ENCODE measurements around the gene NDC1.

NDC1 gene

GRCh38 chr1:53851571-53852285, 13.6 kb upstream of the NDC1 start:
- H3K4me3 Mint-ChIP-seq = no peak overlapping the region
- H3K9me3 Mint-ChIP-seq = no peaks in the 10 kb centered on the region
- H3K4me1 Mint-ChIP-seq (ENCODE audit: low read depth in 2 of 2) = no peaks in the 10 kb centered on the region
- H3K27me3 Mint-ChIP-seq = no peaks in the 10 kb centered on the region
- peaks cover 29% of the 10 kb centered on the region for H3K36me3 Mint-ChIP-seq (ENCODE audit: insufficient read depth)
- DNase-seq (no peak), ATAC-seq (replicated peaks) (no peak)
- H3K27ac Mint-ChIP-seq = no peak overlapping the region

GRCh38 chr1:53850082-53850673, 12.1 kb upstream of the NDC1 start:
- peaks cover 0 to 3% of the 10 kb centered on the region in 2 donors for H3K27me3 Mint-ChIP-seq
- H3K36me3 Mint-ChIP-seq (ENCODE audit: insufficient read depth) = peaks cover 26% of the 10 kb centered on the region
- H3K4me1 Mint-ChIP-seq (ENCODE audit: low read depth in 2 of 2) = no peaks in the 10 kb centered on the region
- DNase-seq (no peak), ATAC-seq (replicated peaks) (no peak)
- no peaks in the 10 kb centered on the region for H3K9me3 Mint-ChIP-seq
- H3K27ac Mint-ChIP-seq = no peak overlapping the region
- H3K4me3 Mint-ChIP-seq = no peak overlapping the region

- no peaks in the 10 kb centered on the region for H3K9me3 Mint-ChIP-seq
- H3K4me3 Mint-ChIP-seq = no peak overlapping the region
- H3K4me1 Mint-ChIP-seq (ENCODE audit: low read depth in 2 of 2) = no peaks in the 10 kb centered on the region
- peaks cover 15% of the 10 kb centered on the region for H3K36me3 Mint-ChIP-seq (ENCODE audit: insufficient read depth)
- ATAC-seq (replicated peaks) (no peak), DNase-seq (no peak)
- no peak overlapping the region for H3K27ac Mint-ChIP-seq
- peaks cover 5 to 8% of the 10 kb centered on the region in 2 donors for H3K27me3 Mint-ChIP-seq
Measured at GRCh38 chr1:53847980-53848379, 9.9 kb upstream of the NDC1 start.

GRCh38 chr1:53842347-53842746, 4.3 kb upstream of the NDC1 start:
- no peak overlapping the region for H3K4me3 Mint-ChIP-seq
- no peak for DNase-seq
- no peak overlapping the region for H3K27ac Mint-ChIP-seq
- no peak for ATAC-seq (replicated peaks)
- peaks cover 7% of the 10 kb centered on the region for H3K36me3 Mint-ChIP-seq (ENCODE audit: insufficient read depth)
- no peaks in the 10 kb centered on the region for H3K9me3 Mint-ChIP-seq
- H3K4me1 Mint-ChIP-seq (ENCODE audit: low read depth in 2 of 2) = peaks cover 6 to 13% of the 10 kb centered on the region in 2 donors
- H3K27me3 Mint-ChIP-seq = peaks cover 8 to 16% of the 10 kb centered on the region in 2 donors

GRCh38 chr1:53838654-53838974, 518 bp upstream of the NDC1 start:
- H3K9me3 Mint-ChIP-seq = no peaks in the 10 kb centered on the region
- H3K4me1 Mint-ChIP-seq (ENCODE audit: low read depth in 2 of 2) = peaks cover 15 to 24% of the 10 kb centered on the region in 2 donors
- no peak for DNase-seq
- peak overlapping the region; percentile 94 to 100 for H3K4me3 Mint-ChIP-seq
- peak overlapping the region; percentile 97 to 100 for H3K27ac Mint-ChIP-seq
- ATAC-seq (replicated peaks) = no peak
- peaks cover 7% of the 10 kb centered on the region for H3K36me3 Mint-ChIP-seq (ENCODE audit: insufficient read depth)
- H3K27me3 Mint-ChIP-seq = peaks cover 3 to 11% of the 10 kb centered on the region in 2 donors

GRCh38 chr1:53837646-53837923, 511 bp downstream of the NDC1 start:
- peak overlapping the region; percentile 97 to 100 for H3K27ac Mint-ChIP-seq
- H3K9me3 Mint-ChIP-seq = no peaks in the 10 kb centered on the region
- H3K4me1 Mint-ChIP-seq (ENCODE audit: low read depth in 2 of 2) = peaks cover 15 to 24% of the 10 kb centered on the region in 2 donors
- peak overlapping the region; percentile 94 to 100 for H3K4me3 Mint-ChIP-seq
- peaks cover 7% of the 10 kb centered on the region for H3K36me3 Mint-ChIP-seq (ENCODE audit: insufficient read depth)
- DNase-seq = no peak
- H3K27me3 Mint-ChIP-seq = peaks cover 0 to 11% of the 10 kb centered on the region in 2 donors
- ATAC-seq (replicated peaks) = no peak

GRCh38 chr1:53835491-53835890, 2.6 kb downstream of the NDC1 start:
- Mint-ChIP-seq H3K4me1 (ENCODE audit: low read depth in 2 of 2) (peaks cover 15 to 24% of the 10 kb centered on the region in 2 donors), H3K27me3 (peaks cover 0 to 1% of the 10 kb centered on the region in 2 donors), H3K4me3 (no peak overlapping the region), H3K36me3 (ENCODE audit: insufficient read depth) (peaks cover 10% of the 10 kb centered on the region), H3K9me3 (no peaks in the 10 kb centered on the region), H3K27ac (no peak overlapping the region)
- no peak for DNase-seq
- ATAC-seq (replicated peaks) = no peak

GRCh38 chr1:53834776-53835175, 3.3 kb downstream of the NDC1 start:
- ATAC-seq (replicated peaks) (no peak), DNase-seq (no peak)
- Mint-ChIP-seq H3K36me3 (ENCODE audit: insufficient read depth) (peaks cover 11% of the 10 kb centered on the region), H3K9me3 (no peaks in the 10 kb centered on the region), H3K4me1 (ENCODE audit: low read depth in 2 of 2) (peaks cover 15 to 24% of the 10 kb centered on the region in 2 donors), H3K27ac (no peak overlapping the region), H3K4me3 (no peak overlapping the region), H3K27me3 (no peaks in the 10 kb centered on the region)

- Mint-ChIP-seq H3K27ac (no peak overlapping the region), H3K36me3 (ENCODE audit: insufficient read depth) (peaks cover 15% of the 10 kb centered on the region), H3K9me3 (no peaks in the 10 kb centered on the region)
Measured at GRCh38 chr1:53833393-53833792, 4.7 kb downstream of the NDC1 start.

GRCh38 chr1:53826367-53826766, 11.7 kb downstream of the NDC1 start:
- peaks cover 42% of the 10 kb centered on the region for H3K36me3 Mint-ChIP-seq (ENCODE audit: insufficient read depth)
- H3K4me3 Mint-ChIP-seq = no peak overlapping the region
- no peaks in the 10 kb centered on the region for H3K27me3 Mint-ChIP-seq
- ATAC-seq (replicated peaks) = no peak
- no peaks in the 10 kb centered on the region for H3K4me1 Mint-ChIP-seq (ENCODE audit: low read depth in 2 of 2)
- H3K9me3 Mint-ChIP-seq = no peaks in the 10 kb centered on the region
- no peak for DNase-seq
- H3K27ac Mint-ChIP-seq = no peak overlapping the region

More at GRCh38 chr1:53833393-53833792, 4.7 kb downstream of the NDC1 start:
- ATAC-seq (replicated peaks) (no peak), DNase-seq (no peak)
- H3K27me3 Mint-ChIP-seq = no peaks in the 10 kb centered on the region
- no peak overlapping the region for H3K4me3 Mint-ChIP-seq
- H3K4me1 Mint-ChIP-seq (ENCODE audit: low read depth in 2 of 2) = peaks cover 15 to 16% of the 10 kb centered on the region in 2 donors

GRCh38 chr1:53825306-53825705, 12.8 kb downstream of the NDC1 start:
- DNase-seq (no peak), ATAC-seq (replicated peaks) (no peak)
- Mint-ChIP-seq H3K4me3 (no peak overlapping the region), H3K4me1 (ENCODE audit: low read depth in 2 of 2) (no peaks in the 10 kb centered on the region), H3K36me3 (ENCODE audit: insufficient read depth) (peaks cover 39% of the 10 kb centered on the region), H3K27me3 (no peaks in the 10 kb centered on the region), H3K27ac (no peak overlapping the region), H3K9me3 (no peaks in the 10 kb centered on the region)

GRCh38 chr1:53822931-53823330, 15.2 kb downstream of the NDC1 start:
- no peak for DNase-seq
- Mint-ChIP-seq H3K4me3 (no peak overlapping the region), H3K27me3 (no peaks in the 10 kb centered on the region), H3K36me3 (ENCODE audit: insufficient read depth) (peaks cover 46% of the 10 kb centered on the region), H3K4me1 (ENCODE audit: low read depth in 2 of 2) (no peaks in the 10 kb centered on the region), H3K27ac (no peak overlapping the region), H3K9me3 (no peaks in the 10 kb centered on the region)
- ATAC-seq (replicated peaks) = no peak

- peak overlapping the region in 1 of 2 donors; percentile 22 for H3K27ac Mint-ChIP-seq
- H3K4me3 Mint-ChIP-seq = no peak overlapping the region
- no peak for ATAC-seq (replicated peaks)
Measured at GRCh38 chr1:53821380-53821779, 16.7 kb downstream of the NDC1 start.

GRCh38 chr1:53819387-53819786, 18.7 kb downstream of the NDC1 start:
- Mint-ChIP-seq H3K4me1 (ENCODE audit: low read depth in 2 of 2) (peaks cover 0 to 2% of the 10 kb centered on the region in 2 donors), H3K36me3 (ENCODE audit: insufficient read depth) (peaks cover 36% of the 10 kb centered on the region), H3K27ac (no peak overlapping the region), H3K9me3 (no peaks in the 10 kb centered on the region), H3K27me3 (no peaks in the 10 kb centered on the region), H3K4me3 (no peak overlapping the region)
- no peak for DNase-seq
- ATAC-seq (replicated peaks) = no peak

More at GRCh38 chr1:53821380-53821779, 16.7 kb downstream of the NDC1 start:
- DNase-seq = no peak
- Mint-ChIP-seq H3K4me1 (ENCODE audit: low read depth in 2 of 2) (no peaks in the 10 kb centered on the region), H3K36me3 (ENCODE audit: insufficient read depth) (peaks cover 41% of the 10 kb centered on the region), H3K9me3 (no peaks in the 10 kb centered on the region), H3K27me3 (no peaks in the 10 kb centered on the region)

Data from effector memory CD8-positive, alpha-beta T cell (primary cell).